ENCODE measurements around the gene ELL.

DNA sequence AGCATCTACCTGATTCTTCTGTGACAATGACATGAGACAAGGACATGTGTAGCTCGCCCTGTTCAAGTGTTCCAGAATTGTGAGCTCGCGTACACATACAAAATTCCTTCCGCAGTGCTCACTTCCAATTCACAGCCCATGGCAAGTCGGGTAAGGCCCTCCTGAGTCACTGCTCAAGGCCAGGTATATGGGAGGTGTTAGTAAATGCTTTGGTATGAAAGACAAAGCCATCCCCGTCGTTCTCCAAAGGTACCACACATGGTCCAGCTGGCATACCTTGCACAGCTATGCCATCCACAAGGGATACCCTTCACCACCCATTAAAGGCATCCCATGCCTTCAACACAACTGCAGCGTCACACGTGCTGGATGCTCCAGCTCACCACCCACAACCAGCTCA lies 4.4 kb upstream of the ELL start:
- TF ChIP-seq GATA2 (IDR thresholded peaks at IDR 0.05; ENCODE audit: low read depth, low read length) (no peak), GATA3 (IDR thresholded peaks at IDR 0.05; ENCODE audit: low read depth, low read length) (no peak)

Measured in SH-SY5Y (cell line).